HuH-7.5 (cell line): ENCODE measurements around the gene FXYD7.
"Not testable (repeated sequence)": the region's sequence is repeated elsewhere in the genome, so short reads cannot be mapped to it uniquely, and the experiment has no call there.

ENCODE experiments used
- DNase-seq: peaks from one replicate; pipeline ENCODE4 v3.0.0; 2011; ENCODE audit warnings: low spot score

FXYD7 gene

GRCh38 chr19:35143231-35143715 lies at the start of gene FXYD7:
TSS of gene FXYD7 (plus strand) at chr19:35143255. CDS start at chr19:35143334, 79 bp downstream.
- DNase-seq, result no peak

- DNase-seq, result no peak
Measured at GRCh38 chr19:35093430-35093829, 49.6 kb upstream of the FXYD7 start.

GRCh38 chr19:35093941-35094647 lies 49.0 kb upstream of the FXYD7 start:
- DNase-seq, result no peak

- no peak for DNase-seq
Measured at GRCh38 chr19:35094656-35095055, 48.4 kb upstream of the FXYD7 start.

- no peak for DNase-seq
Measured at GRCh38 chr19:35095667-35096368, 47.2 kb upstream of the FXYD7 start.

- no peak for DNase-seq
Measured at GRCh38 chr19:35098413-35099049, 44.5 kb upstream of the FXYD7 start.

- no peak for DNase-seq
Measured at GRCh38 chr19:35099155-35099896, 43.7 kb upstream of the FXYD7 start.

- DNase-seq, result no peak
Measured at GRCh38 chr19:35099897-35100275, 43.2 kb upstream of the FXYD7 start.

- no peak for DNase-seq
Measured at GRCh38 chr19:35100588-35101533, 42.2 kb upstream of the FXYD7 start.

- not testable (repeated sequence) for DNase-seq
Measured at GRCh38 chr19:35101949-35102348, 41.1 kb upstream of the FXYD7 start.

GRCh38 chr19:35103614-35104013 lies 39.4 kb upstream of the FXYD7 start:
- not testable (repeated sequence) for DNase-seq

- no peak for DNase-seq
Measured at GRCh38 chr19:35104361-35104760, 38.7 kb upstream of the FXYD7 start.

- DNase-seq, result no peak
Measured at GRCh38 chr19:35105047-35105410, 38.0 kb upstream of the FXYD7 start.

- no peak for DNase-seq
Measured at GRCh38 chr19:35105411-35106290, 37.4 kb upstream of the FXYD7 start.

- no peak for DNase-seq
Measured at GRCh38 chr19:35106291-35106583, 36.8 kb upstream of the FXYD7 start.

GRCh38 chr19:35106898-35107541 lies 36.0 kb upstream of the FXYD7 start:
- DNase-seq, result no peak

GRCh38 chr19:35107545-35107944 lies 35.5 kb upstream of the FXYD7 start:
- DNase-seq, result no peak

- DNase-seq, result no peak
Measured at GRCh38 chr19:35108730-35109129, 34.3 kb upstream of the FXYD7 start.

- no peak for DNase-seq
Measured at GRCh38 chr19:35109395-35110112, 33.5 kb upstream of the FXYD7 start.
